Dedifferentiated amniotic fluid mesenchymal stem cell (primary cell): ENCODE results near the gene RASSF8.

Source experiments
- DNase-seq: peaks from one replicate; pipeline ENCODE4 v3.0.0-alpha.2; 2016; ENCODE audit errors: extremely low spot score

RASSF8 gene

GRCh38 chr12:25992026-25992782 lies 33.7 kb downstream of the RASSF8 start:
- no peak for DNase-seq

GRCh38 chr12:25993901-25994651 lies 35.6 kb downstream of the RASSF8 start:
- DNase-seq = peak; percentile 90

GRCh38 chr12:25994901-25995625 lies 36.6 kb downstream of the RASSF8 start:
- DNase-seq = no peak

- no peak for DNase-seq
Measured at GRCh38 chr12:25995906-25996305, 37.4 kb downstream of the RASSF8 start.

GRCh38 chr12:25996677-25997076 lies 38.2 kb downstream of the RASSF8 start:
- DNase-seq = no peak

- peak; percentile 85 for DNase-seq
Measured at GRCh38 chr12:25997201-25997963, 38.9 kb downstream of the RASSF8 start.

GRCh38 chr12:26000898-26001297 lies 42.4 kb downstream of the RASSF8 start:
- DNase-seq = no peak

- DNase-seq = no peak
Measured at GRCh38 chr12:26001530-26001929, 43.0 kb downstream of the RASSF8 start.

GRCh38 chr12:26003065-26003464 lies 44.6 kb downstream of the RASSF8 start:
- no peak for DNase-seq

- no peak for DNase-seq
Measured at GRCh38 chr12:26007566-26007965, 49.1 kb downstream of the RASSF8 start.

GRCh38 chr12:26009593-26009992 lies 51.1 kb downstream of the RASSF8 start:
- no peak for DNase-seq

GRCh38 chr12:26010293-26010821 lies 51.9 kb downstream of the RASSF8 start:
- DNase-seq = no peak

GRCh38 chr12:26011099-26011498 lies 52.6 kb downstream of the RASSF8 start:
- DNase-seq = peak; percentile 66

- DNase-seq = no peak
Measured at GRCh38 chr12:26014085-26014484, 55.6 kb downstream of the RASSF8 start.

GRCh38 chr12:26016516-26016915 lies 58.0 kb downstream of the RASSF8 start:
- no peak for DNase-seq

- no peak for DNase-seq
Measured at GRCh38 chr12:26017484-26018211, 59.2 kb downstream of the RASSF8 start.

- DNase-seq = no peak
Measured at GRCh38 chr12:26018926-26019325, 60.4 kb downstream of the RASSF8 start.

GRCh38 chr12:26021534-26021933 lies 63.1 kb downstream of the RASSF8 start:
- no peak for DNase-seq

- no peak for DNase-seq
Measured at GRCh38 chr12:26022043-26022442, 63.6 kb downstream of the RASSF8 start.

- no peak for DNase-seq
Measured at GRCh38 chr12:26026713-26027112, 68.2 kb downstream of the RASSF8 start.

GRCh38 chr12:26027401-26027800 lies 68.9 kb downstream of the RASSF8 start:
- DNase-seq = no peak
